ENCODE measurements around the gene SYNGAP1. TPM values are rescaled to one million over a fixed set of nuclear protein-coding genes. Genes with fewer than 3 reads are reported as not detected.

Gene SYNGAP1
- total RNA-seq (2022; extraction: Qiagen RNA extraction; ENCODE audit: low read depth) = 4.2 to 7.9 TPM (median 5.1 TPM) in 5 replicates

GRCh38 chr6:33419580-33420490 lies at the start of gene SYNGAP1:
Gene SYNGAP1 (plus strand): TSS chr6:33420065. CDS start chr6:33420265, 200 bp downstream.

GRCh38 chr6:33391278-33391921 lies 28.5 kb upstream of the SYNGAP1 start, which contains the start of gene KIFC1:
Gene KIFC1 (plus strand): TSS chr6:33391823. CDS start chr6:33391986, 163 bp downstream.

GRCh38 chr6:33410711-33411631 lies 8.9 kb upstream of the SYNGAP1 start, which contains the start of gene PHF1:
Gene PHF1 (plus strand): TSS chr6:33411014. CDS start chr6:33412264, 1,250 bp downstream.

GRCh38 chr6:33417903-33418689 lies 1.8 kb upstream of the SYNGAP1 start, which contains the start of gene CUTA:
Gene CUTA (minus strand): TSS chr6:33418107. CDS start chr6:33418000, 107 bp downstream.

GRCh38 chr6:33454009-33454946 lies 34.4 kb downstream of the SYNGAP1 start, which contains the start of gene ZBTB9:
Gene ZBTB9 (plus strand): TSS chr6:33454576. CDS start chr6:33455101, 525 bp downstream.

Other genes with a start within 250 kb of the SYNGAP1 start
- gene COL11A2, start 227.6 kb upstream of the SYNGAP1 start, total RNA-seq (2022; extraction: Qiagen RNA extraction; ENCODE audit: low read depth) = 0.72 to 1.3 TPM (median 0.89 TPM) in 5 replicates
- gene RXRB, start 219.4 kb upstream of the SYNGAP1 start, total RNA-seq (2022; extraction: Qiagen RNA extraction; ENCODE audit: low read depth) = 15.3 to 22.5 TPM (median 21.5 TPM) in 5 replicates
- gene SLC39A7, start 219.2 kb upstream of the SYNGAP1 start, total RNA-seq (2022; extraction: Qiagen RNA extraction; ENCODE audit: low read depth) = 107 to 124 TPM (median 114 TPM) in 5 replicates
- 13.1 to 16.0 TPM (median 14.4 TPM) in 5 replicates for gene HSD17B8, start 215.4 kb upstream of the SYNGAP1 start, total RNA-seq (2022; extraction: Qiagen RNA extraction; ENCODE audit: low read depth)
- 20.4 to 27.4 TPM (median 26.6 TPM) in 5 replicates for gene RING1, start 211.6 kb upstream of the SYNGAP1 start, total RNA-seq (2022; extraction: Qiagen RNA extraction; ENCODE audit: low read depth)
- gene VPS52, start 148.2 kb upstream of the SYNGAP1 start, total RNA-seq (2022; extraction: Qiagen RNA extraction; ENCODE audit: low read depth) = 15.2 to 19.0 TPM (median 18.3 TPM) in 5 replicates
- gene RPS18, start 148.0 kb upstream of the SYNGAP1 start, total RNA-seq (2022; extraction: Qiagen RNA extraction; ENCODE audit: low read depth) = 2,439 to 2,832 TPM (median 2,552 TPM) in 5 replicates
- 0.48 to 0.70 TPM (median 0.67 TPM) in 5 replicates for gene B3GALT4, start 142.9 kb upstream of the SYNGAP1 start, total RNA-seq (2022; extraction: Qiagen RNA extraction; ENCODE audit: low read depth)
- 53.1 to 58.4 TPM (median 55.3 TPM) in 5 replicates for gene WDR46, start 130.8 kb upstream of the SYNGAP1 start, total RNA-seq (2022; extraction: Qiagen RNA extraction; ENCODE audit: low read depth)
- gene PFDN6, start 130.5 kb upstream of the SYNGAP1 start, total RNA-seq (2022; extraction: Qiagen RNA extraction; ENCODE audit: low read depth) = 98.0 to 119 TPM (median 106 TPM) in 5 replicates
- gene RGL2, start 121.1 kb upstream of the SYNGAP1 start, total RNA-seq (2022; extraction: Qiagen RNA extraction; ENCODE audit: low read depth) = 13.2 to 15.1 TPM (median 13.8 TPM) in 5 replicates
- 40.3 to 49.1 TPM (median 44.2 TPM) in 5 replicates for gene TAPBP, start 106.0 kb upstream of the SYNGAP1 start, total RNA-seq (2022; extraction: Qiagen RNA extraction; ENCODE audit: low read depth)
- gene ZBTB22, start 102.3 kb upstream of the SYNGAP1 start, total RNA-seq (2022; extraction: Qiagen RNA extraction; ENCODE audit: low read depth) = 3.3 to 4.9 TPM (median 3.9 TPM) in 5 replicates
- gene DAXX, start 97.1 kb upstream of the SYNGAP1 start, total RNA-seq (2022; extraction: Qiagen RNA extraction; ENCODE audit: low read depth) = 36.9 to 41.1 TPM (median 39.0 TPM) in 5 replicates
- gene KIFC1, start 28.2 kb upstream of the SYNGAP1 start, total RNA-seq (2022; extraction: Qiagen RNA extraction; ENCODE audit: low read depth) = 38.1 to 49.0 TPM (median 43.7 TPM) in 5 replicates
- gene PHF1, start 9.1 kb upstream of the SYNGAP1 start, total RNA-seq (2022; extraction: Qiagen RNA extraction; ENCODE audit: low read depth) = 18.0 to 19.4 TPM (median 18.5 TPM) in 5 replicates
- gene CUTA, start 2.0 kb upstream of the SYNGAP1 start, total RNA-seq (2022; extraction: Qiagen RNA extraction; ENCODE audit: low read depth) = 183 to 231 TPM (median 202 TPM) in 5 replicates
- gene ZBTB9, start 34.5 kb downstream of the SYNGAP1 start, total RNA-seq (2022; extraction: Qiagen RNA extraction; ENCODE audit: low read depth) = 12.0 to 12.6 TPM (median 12.4 TPM) in 5 replicates
- 34.9 to 41.5 TPM (median 39.1 TPM) in 5 replicates for gene BAK1, start 160.2 kb downstream of the SYNGAP1 start, total RNA-seq (2022; extraction: Qiagen RNA extraction; ENCODE audit: low read depth)
- gene ITPR3, start 201.3 kb downstream of the SYNGAP1 start, total RNA-seq (2022; extraction: Qiagen RNA extraction; ENCODE audit: low read depth) = 32.9 to 45.8 TPM (median 41.0 TPM) in 5 replicates